HFF-Myc (cell line): ENCODE measurements around the gene IGDCC3.

ENCODE experiments used
- DNase-seq: peaks from one replicate; pipeline ENCODE4 v3.0.0-alpha.2; 2011; ENCODE audit warnings: low read depth; ENCODE audit errors: extremely low read depth
- H3K4me3 ChIP-seq: replicated peaks from 2 replicates; pipeline ENCODE4 v1.5.1; 2011; ENCODE audit warnings: low read depth, mild to moderate bottlenecking, control low read depth, low read length
- TF ChIP-seq, protein P1 (sequence below): IDR thresholded peaks from 2 replicates; pipeline ENCODE4 v1.5.1; 2012; ENCODE audit warnings: mild to moderate bottlenecking, low read depth, low read length, control low read depth; ENCODE audit errors: missing control alignments

IGDCC3 gene

DNA sequence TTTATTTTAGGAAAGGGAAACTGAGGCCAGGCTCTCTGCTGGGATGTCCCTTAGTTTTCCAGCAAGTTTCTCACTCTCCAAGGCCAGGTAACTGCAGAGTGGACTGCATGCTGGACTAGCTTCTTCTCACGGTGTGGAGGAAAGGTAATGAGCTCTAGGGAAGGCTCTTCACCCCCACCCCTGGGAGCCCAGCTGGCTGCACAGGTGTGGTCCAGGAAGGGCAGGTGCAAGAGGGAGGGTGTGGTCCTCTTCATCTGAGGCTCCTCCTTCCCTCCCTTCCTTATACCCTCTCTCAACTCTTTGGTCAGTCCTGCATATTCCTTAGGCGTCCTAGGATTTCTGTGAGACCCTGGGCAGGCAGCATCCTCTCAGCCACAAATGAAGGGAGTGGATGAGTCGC, 39.4 kb downstream of the IGDCC3 start:
- DNase-seq, result no peak
- TF ChIP-seq, protein P1, sequence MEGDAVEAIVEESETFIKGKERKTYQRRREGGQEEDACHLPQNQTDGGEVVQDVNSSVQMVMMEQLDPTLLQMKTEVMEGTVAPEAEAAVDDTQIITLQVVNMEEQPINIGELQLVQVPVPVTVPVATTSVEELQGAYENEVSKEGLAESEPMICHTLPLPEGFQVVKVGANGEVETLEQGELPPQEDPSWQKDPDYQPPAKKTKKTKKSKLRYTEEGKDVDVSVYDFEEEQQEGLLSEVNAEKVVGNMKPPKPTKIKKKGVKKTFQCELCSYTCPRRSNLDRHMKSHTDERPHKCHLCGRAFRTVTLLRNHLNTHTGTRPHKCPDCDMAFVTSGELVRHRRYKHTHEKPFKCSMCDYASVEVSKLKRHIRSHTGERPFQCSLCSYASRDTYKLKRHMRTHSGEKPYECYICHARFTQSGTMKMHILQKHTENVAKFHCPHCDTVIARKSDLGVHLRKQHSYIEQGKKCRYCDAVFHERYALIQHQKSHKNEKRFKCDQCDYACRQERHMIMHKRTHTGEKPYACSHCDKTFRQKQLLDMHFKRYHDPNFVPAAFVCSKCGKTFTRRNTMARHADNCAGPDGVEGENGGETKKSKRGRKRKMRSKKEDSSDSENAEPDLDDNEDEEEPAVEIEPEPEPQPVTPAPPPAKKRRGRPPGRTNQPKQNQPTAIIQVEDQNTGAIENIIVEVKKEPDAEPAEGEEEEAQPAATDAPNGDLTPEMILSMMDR, result no peak
- no peak overlapping the region for H3K4me3 ChIP-seq

DNA sequence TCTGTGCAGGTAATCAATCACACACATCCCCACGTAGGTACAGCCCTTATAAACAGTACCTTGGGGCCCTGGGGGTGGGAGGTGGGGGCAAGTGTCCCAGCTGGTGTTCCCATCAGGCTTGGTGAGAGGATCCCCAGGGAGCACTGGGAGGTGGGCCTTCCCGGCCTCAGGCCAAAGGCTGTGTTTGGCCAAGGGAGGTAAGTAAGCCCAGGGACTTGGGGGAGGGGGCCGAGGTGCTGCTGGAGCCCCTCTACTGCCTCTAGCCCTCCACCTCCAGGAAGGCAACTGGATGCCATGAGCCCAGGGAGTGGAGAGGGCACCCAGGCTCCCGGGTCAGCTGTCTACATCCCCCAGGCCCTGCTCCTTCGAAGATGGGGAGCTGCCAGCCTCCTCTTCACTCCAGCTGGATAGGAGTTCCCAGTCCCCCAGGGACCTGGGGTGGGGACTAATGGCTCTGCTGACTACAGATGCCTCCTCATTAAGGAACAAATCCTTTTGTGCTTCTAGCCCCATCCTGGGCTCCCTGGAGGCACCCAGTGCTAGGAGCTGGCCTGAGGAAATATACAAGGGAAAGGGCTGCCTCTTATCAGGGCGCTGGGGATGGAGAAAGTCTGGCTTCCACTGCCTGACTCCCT, 40.2 kb downstream of the IGDCC3 start:
- no peak for DNase-seq
- no peak overlapping the region for H3K4me3 ChIP-seq
- TF ChIP-seq, protein P1, result no peak

DNA sequence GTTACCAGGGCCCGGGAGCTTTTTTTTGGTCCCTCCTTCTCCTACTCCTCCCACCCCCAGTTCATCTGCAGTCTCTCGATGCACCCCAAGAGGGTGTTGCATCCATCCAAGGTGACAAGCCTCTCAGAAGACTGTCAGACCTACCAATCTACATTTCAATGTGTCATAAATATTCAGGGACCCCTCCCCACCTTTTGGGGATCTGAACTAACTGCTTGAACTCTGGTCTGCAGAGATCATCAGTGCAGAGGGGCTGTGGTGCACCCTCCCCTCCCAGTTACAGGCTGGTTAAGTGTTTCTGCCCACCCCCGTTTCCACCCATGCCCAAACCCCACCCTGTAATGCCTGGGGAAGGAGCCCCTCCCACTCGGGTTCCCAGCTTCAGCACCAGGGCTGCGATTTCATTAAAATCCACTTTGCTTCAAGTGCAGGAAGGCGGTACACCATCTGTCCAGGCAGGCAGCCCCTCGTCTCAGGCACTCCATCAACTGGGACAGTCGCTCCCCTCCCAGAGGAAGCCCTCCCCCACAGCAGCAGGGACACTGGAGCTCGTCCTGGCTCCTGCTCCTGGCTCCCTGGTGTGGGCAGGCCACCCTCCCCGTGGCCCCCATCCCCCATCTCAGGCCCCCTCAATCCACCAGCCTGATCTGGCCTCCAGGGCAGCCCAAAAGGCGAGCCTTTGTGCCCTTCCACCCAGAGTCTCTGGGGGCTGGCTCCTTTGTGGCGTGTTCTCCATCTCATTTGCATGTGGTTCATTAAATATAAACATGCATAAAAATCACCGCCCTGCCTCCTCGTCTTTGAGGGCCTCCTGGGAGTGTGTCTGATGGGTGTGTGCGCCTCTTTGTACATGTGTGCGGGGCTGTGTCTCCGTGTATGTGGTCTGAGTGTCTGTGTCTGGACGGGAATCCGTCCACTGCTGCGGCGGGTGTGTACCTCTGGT, 41.0 kb downstream of the IGDCC3 start:
- no peak overlapping the region for H3K4me3 ChIP-seq
- TF ChIP-seq, protein P1, result no peak
- DNase-seq, result no peak

- no peak for DNase-seq
- no peak overlapping the region for H3K4me3 ChIP-seq
- TF ChIP-seq, protein P1, result no peak
Observed at GRCh38 chr15:65335278-65336055, 42.3 kb downstream of the IGDCC3 start.

- no peak overlapping the region for H3K4me3 ChIP-seq
- no peak for DNase-seq
- TF ChIP-seq, protein P1, result no peak
Observed at GRCh38 chr15:65334586-65335231, 43.1 kb downstream of the IGDCC3 start.

DNA sequence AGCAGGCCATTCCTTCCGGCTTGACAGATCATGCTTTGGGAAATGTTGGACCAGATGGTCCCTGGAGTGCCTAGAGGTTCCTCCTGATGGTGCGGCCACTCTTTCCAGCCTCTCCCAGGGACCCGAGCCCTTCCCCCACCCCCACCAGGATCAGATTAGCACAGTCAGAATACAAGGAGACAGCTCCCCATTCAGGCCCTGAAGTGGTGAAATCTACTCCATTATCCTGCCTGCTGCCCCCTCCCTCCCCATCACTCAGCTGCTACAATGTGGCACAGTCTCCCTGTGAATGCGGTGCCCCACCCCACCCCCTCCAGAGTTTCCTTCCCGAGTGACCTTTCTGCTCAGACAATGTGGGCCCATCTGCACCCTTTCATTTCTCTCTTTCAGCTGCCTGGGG, 43.9 kb downstream of the IGDCC3 start:
- DNase-seq, result no peak
- TF ChIP-seq, protein P1, result no peak
- no peak overlapping the region for H3K4me3 ChIP-seq
